ENCODE data around the gene RAB33A.
A peak's percentile ranks its signal among the peaks of the same experiment; 100 is the strongest.

The RAB33A gene

GRCh38 chrX:130165703-130166502 lies 5.9 kb upstream of the RAB33A start, which contains the start of gene AIFM1:
TSS of gene AIFM1 (minus strand) at chrX:130165841. CDS start at chrX:130165656, 185 bp downstream.
- H4K20me1 ChIP-seq, result peaks cover 0 to 17% (median 0%) of the 10 kb centered on the region in 11 experiments; a peak in 5 of 22 replicates
- peaks cover 50 to 93% (median 77%) of the 10 kb centered on the region in 11 experiments for H3K27me3 ChIP-seq
- H3K9me3 ChIP-seq (replicated peaks in 1 of 11), result peaks cover 0 to 7% (median 0%) of the 10 kb centered on the region in 11 experiments; a peak in 9 of 22 replicates
- peak within 1 kb of the TSS; percentile 61 to 77 (median 73) for H3K4me3 ChIP-seq
- no peak for TF ChIP-seq Cebpa-rat (IDR thresholded peaks at IDR 0.05)
- H3K36me3 ChIP-seq, result no peaks in the 10 kb centered on the region
- peak within 1 kb of the TSS; percentile 71 to 85 (median 76); a peak in 21 of 22 replicates for H3K27ac ChIP-seq
- peak within 1 kb of the TSS; percentile 66 to 85 (median 75) for H3K4me2 ChIP-seq
- peaks cover 11 to 42% (median 19%) of the 10 kb centered on the region in 10 experiments for H3K4me1 ChIP-seq
- H3K9ac ChIP-seq, result peak within 1 kb of the TSS; percentile 72 to 84 (median 81)

GRCh38 chrX:130166503-130166777 lies 5.3 kb upstream of the RAB33A start:
- TF ChIP-seq Cebpa-rat (IDR thresholded peaks at IDR 0.05), result no peak
- Histone ChIP-seq H3K9ac (peak overlapping the region; percentile 72 to 84 (median 81)), H3K27ac (peak overlapping the region; percentile 71 to 85 (median 76); a peak in 19 of 22 replicates)

GRCh38 chrX:130167040-130167439 lies 4.7 kb upstream of the RAB33A start:
- peaks cover 0 to 14% (median 0%) of the 10 kb centered on the region in 11 experiments; a peak in 5 of 22 replicates for H4K20me1 ChIP-seq
- H3K4me1 ChIP-seq, result peaks cover 18 to 46% (median 28%) of the 10 kb centered on the region in 10 experiments
- peak overlapping the region in 4 of 11 experiments; percentile 81 to 84 (median 82); a peak in 5 of 22 replicates for H3K9ac ChIP-seq
- H3K4me3 ChIP-seq, result peak overlapping the region; percentile 61 to 77 (median 73); a peak in 18 of 20 replicates
- peak overlapping the region; percentile 53 to 85 (median 70) for H3K4me2 ChIP-seq
- H3K9me3 ChIP-seq (replicated peaks in 1 of 11), result peaks cover 0 to 15% (median 7%) of the 10 kb centered on the region in 11 experiments; a peak in 12 of 22 replicates
- peaks cover 54 to 93% (median 77%) of the 10 kb centered on the region in 11 experiments for H3K27me3 ChIP-seq
- H3K36me3 ChIP-seq, result no peaks in the 10 kb centered on the region
- no peak for TF ChIP-seq Cebpa-rat (IDR thresholded peaks at IDR 0.05)
- no peak overlapping the region for H3K27ac ChIP-seq

More at GRCh38 chrX:130166503-130166777, 5.3 kb upstream of the RAB33A start:
- Histone ChIP-seq H3K4me2 (peak overlapping the region; percentile 53 to 85 (median 70)), H3K4me1 (peaks cover 12 to 46% (median 23%) of the 10 kb centered on the region in 10 experiments), H3K4me3 (peak overlapping the region; percentile 61 to 77 (median 73)), H4K20me1 (peaks cover 0 to 17% (median 0%) of the 10 kb centered on the region in 11 experiments; a peak in 5 of 22 replicates), H3K36me3 (no peaks in the 10 kb centered on the region), H3K9me3 (replicated peaks in 1 of 11) (peaks cover 0 to 9% (median 1%) of the 10 kb centered on the region in 11 experiments; a peak in 9 of 22 replicates), H3K27me3 (peaks cover 54 to 93% (median 77%) of the 10 kb centered on the region in 11 experiments)

- no peak overlapping the region; a peak in 1 of 22 replicates for H3K27ac ChIP-seq
- H3K4me3 ChIP-seq, result peak overlapping the region; percentile 41 to 65 (median 52)
- H3K4me1 ChIP-seq, result peaks cover 32 to 63% (median 43%) of the 10 kb centered on the region in 10 experiments
- H3K9me3 ChIP-seq (replicated peaks in 1 of 11), result peaks cover 0 to 20% (median 12%) of the 10 kb centered on the region in 11 experiments; a peak in 12 of 22 replicates
- peak overlapping the region; percentile 48 to 86 (median 66) for H3K4me2 ChIP-seq
- TF ChIP-seq Cebpa-rat (IDR thresholded peaks at IDR 0.05), result no peak
- H4K20me1 ChIP-seq, result peaks cover 0 to 4% (median 0%) of the 10 kb centered on the region in 11 experiments; a peak in 1 of 22 replicates
- H3K9ac ChIP-seq, result peak overlapping the region in 5 of 11 experiments; percentile 18 to 60 (median 38); a peak in 5 of 22 replicates
- H3K36me3 ChIP-seq, result no peaks in the 10 kb centered on the region
- peaks cover 69 to 94% (median 81%) of the 10 kb centered on the region in 11 experiments for H3K27me3 ChIP-seq
Measured at GRCh38 chrX:130170752-130171445, 863 bp upstream of the RAB33A start.

GRCh38 chrX:130172127-130172845 lies 524 bp downstream of the RAB33A start:
- H4K20me1 ChIP-seq, result peaks cover 0 to 5% (median 0%) of the 10 kb centered on the region in 11 experiments; a peak in 2 of 22 replicates
- peaks cover 75 to 98% (median 90%) of the 10 kb centered on the region in 11 experiments for H3K27me3 ChIP-seq
- H3K27ac ChIP-seq, result peak overlapping the region in 5 of 11 experiments; percentile 60 to 82 (median 74); a peak in 7 of 22 replicates
- H3K4me3 ChIP-seq, result peak overlapping the region; percentile 41 to 65 (median 52); a peak in 19 of 20 replicates
- peaks cover 0 to 20% (median 12%) of the 10 kb centered on the region in 11 experiments; a peak in 12 of 22 replicates for H3K9me3 ChIP-seq (replicated peaks in 1 of 11)
- no peaks in the 10 kb centered on the region for H3K36me3 ChIP-seq
- peak overlapping the region in 5 of 11 experiments; percentile 29 to 66 (median 60); a peak in 4 of 22 replicates for H3K9ac ChIP-seq
- H3K4me1 ChIP-seq, result peaks cover 27 to 71% (median 44%) of the 10 kb centered on the region in 10 experiments; a peak in 19 of 20 replicates
- peak overlapping the region; percentile 58 to 86 (median 68); a peak in 21 of 22 replicates for H3K4me2 ChIP-seq
- no peak for TF ChIP-seq Cebpa-rat (IDR thresholded peaks at IDR 0.05)

- H3K9me3 ChIP-seq (replicated peaks in 1 of 11), result peaks cover 0 to 20% (median 12%) of the 10 kb centered on the region in 11 experiments; a peak in 12 of 22 replicates
- peak overlapping the region in 8 of 11 experiments; percentile 3 to 72 (median 56); a peak in 13 of 22 replicates for H3K9ac ChIP-seq
- peak overlapping the region; percentile 50 to 86 (median 68) for H3K4me2 ChIP-seq
- peak overlapping the region in 10 of 11 experiments; percentile 3 to 82 (median 48); a peak in 15 of 22 replicates for H3K27ac ChIP-seq
- H3K4me3 ChIP-seq, result peak overlapping the region in 4 of 10 experiments; percentile 1 to 65 (median 40); a peak in 8 of 20 replicates
- no peaks in the 10 kb centered on the region for H3K36me3 ChIP-seq
- TF ChIP-seq Cebpa-rat (IDR thresholded peaks at IDR 0.05), result no peak
- peaks cover 80 to 99% (median 94%) of the 10 kb centered on the region in 11 experiments for H3K27me3 ChIP-seq
- peaks cover 0 to 5% (median 0%) of the 10 kb centered on the region in 11 experiments; a peak in 3 of 22 replicates for H4K20me1 ChIP-seq
- H3K4me1 ChIP-seq, result peaks cover 26 to 78% (median 50%) of the 10 kb centered on the region in 10 experiments; a peak in 19 of 20 replicates
Measured at GRCh38 chrX:130173190-130173895, 1.6 kb downstream of the RAB33A start.

Data from BLaER1 treated with 17β-estradiol and CSF1 and Interleukin-3, amounts not matched to agents 10 nM and 100 nM (cell line).